ENCODE results near the gene CDH4.

CDH4 gene

DNA sequence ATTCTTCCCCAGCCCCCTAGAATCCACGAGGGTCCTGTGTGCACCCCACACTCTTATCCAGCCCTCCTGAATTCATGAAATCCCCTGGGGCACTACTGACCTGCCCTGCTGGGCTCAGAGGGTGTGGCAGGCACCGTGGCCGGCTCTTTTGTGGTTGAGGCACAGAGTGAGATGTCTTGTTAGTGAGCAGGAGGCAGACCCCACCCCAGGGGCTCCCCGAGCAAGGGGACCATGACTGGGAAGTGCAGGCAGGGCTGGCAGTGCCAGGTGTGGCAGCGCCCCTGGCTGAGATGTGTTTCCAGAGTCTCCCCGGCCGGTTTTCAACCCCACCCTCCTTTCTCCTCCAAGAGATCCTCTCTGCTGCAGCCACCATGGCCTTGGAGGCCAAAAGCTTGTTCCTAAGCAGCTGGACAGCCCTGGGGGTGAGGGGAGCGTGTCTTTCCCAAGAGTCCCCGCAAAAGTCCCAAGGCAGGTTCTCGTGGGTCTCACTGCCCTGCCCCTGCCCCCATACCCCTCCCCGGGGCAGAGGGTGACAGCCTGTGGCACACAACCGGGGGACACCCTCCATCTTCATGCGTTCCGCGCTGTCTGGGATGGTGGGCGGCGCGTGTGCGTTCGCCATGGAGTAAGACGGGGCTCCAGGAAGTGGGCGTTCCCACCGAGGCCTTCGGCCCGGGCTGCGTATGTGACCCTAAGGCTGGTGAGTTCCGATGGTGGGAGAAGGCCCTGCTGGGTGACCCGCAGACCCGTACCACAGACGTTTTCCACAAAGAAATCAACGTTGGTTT lies 604.8 kb downstream of the CDH4 start:
- no peaks in the 10 kb centered on the region for H3K9me3 ChIP-seq (replicated peaks; ENCODE audit: low read length)
- H3K9ac ChIP-seq (ENCODE audit: low read depth, low read length) = no peak overlapping the region
- no peaks in the 10 kb centered on the region for H3K36me3 ChIP-seq (ENCODE audit: insufficient read depth, low read length)
- no peak overlapping the region for H3K4me3 ChIP-seq (ENCODE audit: low read length)
- no peak overlapping the region for H3K4me2 ChIP-seq (ENCODE audit: low read length)
- no peaks in the 10 kb centered on the region for H3K27me3 ChIP-seq (ENCODE audit: control insufficient read depth, insufficient read depth, low read length)
- no peaks in the 10 kb centered on the region for H3K4me1 ChIP-seq (ENCODE audit: control insufficient read depth, insufficient read depth, low read length)

DNA sequence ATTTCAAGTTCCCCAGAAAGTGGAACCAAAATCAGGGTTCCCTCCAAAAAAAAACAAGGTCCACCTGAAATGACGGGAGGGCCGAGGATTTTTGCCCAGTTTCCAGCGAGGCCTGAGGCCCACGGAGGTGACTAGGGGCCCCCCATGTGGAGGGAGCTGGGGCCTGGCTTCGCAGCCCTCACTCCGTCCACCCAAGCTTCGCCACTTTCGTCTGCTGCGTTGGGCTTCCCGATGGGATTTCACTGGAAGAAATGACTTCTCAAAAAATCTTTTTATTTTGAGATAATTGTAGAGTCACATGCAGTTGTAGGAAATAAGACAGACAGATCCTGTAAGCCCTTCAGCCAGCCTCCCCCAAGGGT lies 605.3 kb downstream of the CDH4 start:
- no peaks in the 10 kb centered on the region for H3K27me3 ChIP-seq (ENCODE audit: control insufficient read depth, insufficient read depth, low read length)
- H3K4me3 ChIP-seq (ENCODE audit: low read length) = no peak overlapping the region
- no peaks in the 10 kb centered on the region for H3K4me1 ChIP-seq (ENCODE audit: control insufficient read depth, insufficient read depth, low read length)
- H3K36me3 ChIP-seq (ENCODE audit: insufficient read depth, low read length) = no peaks in the 10 kb centered on the region
- no peak overlapping the region for H3K4me2 ChIP-seq (ENCODE audit: low read length)
- no peak overlapping the region for H3K9ac ChIP-seq (ENCODE audit: low read depth, low read length)
- no peaks in the 10 kb centered on the region for H3K9me3 ChIP-seq (replicated peaks; ENCODE audit: low read length)

DNA sequence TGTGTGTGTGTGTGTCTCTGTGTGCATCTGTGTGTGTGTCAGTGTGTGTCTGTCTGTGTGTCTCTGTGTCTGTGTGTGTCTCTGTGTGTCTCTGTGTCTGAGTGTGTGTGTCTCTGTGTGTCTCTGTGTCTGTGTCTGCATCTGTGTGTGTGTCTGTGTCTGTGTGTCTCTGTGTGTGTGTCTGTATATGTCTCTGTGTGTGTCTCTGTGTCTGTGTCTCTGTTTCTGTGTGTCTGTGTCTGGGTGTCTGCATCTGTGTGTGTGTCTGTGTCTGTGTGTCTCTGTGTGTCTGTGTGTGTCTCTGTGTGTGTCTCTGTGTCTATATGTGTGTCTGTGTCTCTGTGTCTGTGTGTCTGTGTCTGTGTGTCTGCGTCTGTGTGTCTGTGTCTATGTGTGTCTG lies 605.8 kb downstream of the CDH4 start:
- Histone ChIP-seq H3K9me3 (replicated peaks; ENCODE audit: low read length) (no peaks in the 10 kb centered on the region), H3K36me3 (ENCODE audit: insufficient read depth, low read length) (no peaks in the 10 kb centered on the region), H3K4me2 (ENCODE audit: low read length) (no peak overlapping the region), H3K4me1 (ENCODE audit: control insufficient read depth, insufficient read depth, low read length) (no peaks in the 10 kb centered on the region), H3K9ac (ENCODE audit: low read depth, low read length) (no peak overlapping the region), H3K27me3 (ENCODE audit: control insufficient read depth, insufficient read depth, low read length) (no peaks in the 10 kb centered on the region), H3K4me3 (ENCODE audit: low read length) (no peak overlapping the region)

DNA sequence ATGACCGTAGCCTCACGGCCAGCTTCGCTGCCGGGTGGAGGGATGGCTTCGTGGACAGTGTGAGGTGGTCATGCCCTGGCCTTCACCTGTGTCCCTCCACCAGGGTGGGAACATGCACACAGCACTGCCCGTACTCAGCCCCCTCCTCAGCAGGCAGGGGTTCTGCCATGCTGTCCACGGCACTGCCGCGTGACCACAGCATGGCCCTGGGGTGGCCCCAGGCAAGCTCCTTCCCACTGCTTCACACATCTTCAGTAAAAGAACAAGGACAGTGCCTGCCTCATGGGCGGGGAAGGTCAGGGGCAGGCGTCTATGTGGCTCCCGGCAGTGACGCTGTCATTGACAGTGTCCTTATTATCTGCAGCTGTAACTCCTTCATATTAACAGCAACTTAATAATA lies 607.7 kb downstream of the CDH4 start:
- Histone ChIP-seq H3K9ac (ENCODE audit: low read depth, low read length) (no peak overlapping the region), H3K4me2 (ENCODE audit: low read length) (no peak overlapping the region), H3K27me3 (ENCODE audit: control insufficient read depth, insufficient read depth, low read length) (no peaks in the 10 kb centered on the region), H3K36me3 (ENCODE audit: insufficient read depth, low read length) (no peaks in the 10 kb centered on the region), H3K4me1 (ENCODE audit: control insufficient read depth, insufficient read depth, low read length) (no peaks in the 10 kb centered on the region), H3K4me3 (ENCODE audit: low read length) (no peak overlapping the region), H3K9me3 (replicated peaks; ENCODE audit: low read length) (no peaks in the 10 kb centered on the region)

DNA sequence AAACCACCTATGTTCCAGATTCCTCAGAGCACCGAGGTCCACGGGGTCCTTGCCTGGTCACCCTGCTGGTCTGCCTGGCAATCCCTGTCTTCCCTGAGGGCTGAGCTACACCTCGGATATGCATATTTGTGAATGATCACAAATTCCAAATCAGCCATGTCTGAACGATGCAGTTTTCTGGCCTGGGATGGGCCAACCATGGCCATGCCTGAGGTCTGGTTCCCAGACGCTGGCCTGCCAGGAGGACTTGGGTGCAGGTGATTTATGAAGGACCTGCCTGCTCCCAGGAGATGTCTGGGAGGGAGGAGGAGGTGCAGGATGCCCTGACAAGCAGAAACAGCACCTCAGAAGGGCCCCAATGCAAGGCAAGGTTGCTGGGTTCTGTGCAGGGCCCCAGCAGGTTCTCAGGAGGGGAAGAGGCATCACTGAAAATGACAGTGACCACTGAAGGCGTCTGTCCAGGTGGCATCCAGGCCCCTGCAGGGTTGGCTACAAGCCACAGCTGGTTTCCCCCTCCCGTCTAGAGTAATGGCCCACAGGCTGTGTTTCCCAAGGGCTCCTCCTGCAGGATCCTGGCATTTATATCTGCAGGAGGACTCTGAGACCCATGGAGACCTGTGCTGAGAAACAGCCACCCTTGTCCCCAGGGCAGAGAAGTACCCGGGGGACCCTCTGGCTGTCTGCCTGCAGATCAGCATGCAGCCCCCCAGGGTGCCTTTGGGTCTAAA lies 608.4 kb downstream of the CDH4 start:
- H3K4me3 ChIP-seq (ENCODE audit: low read length) = no peak overlapping the region
- H3K27me3 ChIP-seq (ENCODE audit: control insufficient read depth, insufficient read depth, low read length) = no peaks in the 10 kb centered on the region
- no peaks in the 10 kb centered on the region for H3K4me1 ChIP-seq (ENCODE audit: control insufficient read depth, insufficient read depth, low read length)
- H3K36me3 ChIP-seq (ENCODE audit: insufficient read depth, low read length) = no peaks in the 10 kb centered on the region
- H3K9ac ChIP-seq (ENCODE audit: low read depth, low read length) = no peak overlapping the region
- H3K4me2 ChIP-seq (ENCODE audit: low read length) = no peak overlapping the region
- H3K9me3 ChIP-seq (replicated peaks; ENCODE audit: low read length) = no peaks in the 10 kb centered on the region

DNA sequence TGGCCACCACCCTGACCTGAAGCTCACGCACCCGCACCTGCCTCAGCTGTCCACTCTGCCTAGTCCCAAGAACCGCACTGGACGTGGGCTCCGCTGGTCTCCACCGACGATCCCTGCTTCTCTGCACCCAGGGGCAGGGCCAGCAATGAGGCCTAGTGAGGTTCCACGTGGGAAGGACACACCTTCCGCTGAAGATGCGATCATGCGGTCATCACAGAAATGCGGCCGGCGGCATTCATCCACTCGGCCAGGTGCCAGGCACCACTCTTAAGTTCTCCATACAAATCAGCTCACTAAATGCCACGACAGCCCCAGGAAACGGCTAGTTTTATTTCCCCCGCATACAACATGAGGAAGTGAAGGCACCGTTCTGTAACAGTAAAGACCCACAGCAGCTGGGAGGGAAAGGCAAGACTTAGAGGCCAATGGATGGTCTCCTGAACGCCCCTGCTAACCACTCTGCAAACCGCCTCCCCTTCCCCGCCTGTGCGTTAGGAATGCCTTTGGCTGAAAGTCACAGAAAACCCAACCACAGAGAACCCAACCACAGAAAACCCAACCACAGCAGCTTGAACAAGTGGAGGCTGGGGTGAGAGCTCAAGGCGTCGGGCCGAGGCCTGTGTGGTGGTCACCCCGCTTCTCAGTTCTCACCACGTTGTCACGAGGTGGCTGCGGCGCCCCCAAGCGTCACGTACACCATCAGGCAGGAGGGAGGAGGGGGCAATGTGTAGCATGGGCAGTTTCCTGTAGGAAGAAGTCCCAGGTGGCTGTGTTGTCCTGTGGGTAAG lies 609.2 kb downstream of the CDH4 start:
- Histone ChIP-seq H3K9ac (ENCODE audit: low read depth, low read length) (no peak overlapping the region), H3K4me3 (ENCODE audit: low read length) (no peak overlapping the region), H3K36me3 (ENCODE audit: insufficient read depth, low read length) (no peaks in the 10 kb centered on the region), H3K4me2 (ENCODE audit: low read length) (no peak overlapping the region), H3K9me3 (replicated peaks; ENCODE audit: low read length) (no peaks in the 10 kb centered on the region), H3K27me3 (ENCODE audit: control insufficient read depth, insufficient read depth, low read length) (no peaks in the 10 kb centered on the region), H3K4me1 (ENCODE audit: control insufficient read depth, insufficient read depth, low read length) (no peaks in the 10 kb centered on the region)

DNA sequence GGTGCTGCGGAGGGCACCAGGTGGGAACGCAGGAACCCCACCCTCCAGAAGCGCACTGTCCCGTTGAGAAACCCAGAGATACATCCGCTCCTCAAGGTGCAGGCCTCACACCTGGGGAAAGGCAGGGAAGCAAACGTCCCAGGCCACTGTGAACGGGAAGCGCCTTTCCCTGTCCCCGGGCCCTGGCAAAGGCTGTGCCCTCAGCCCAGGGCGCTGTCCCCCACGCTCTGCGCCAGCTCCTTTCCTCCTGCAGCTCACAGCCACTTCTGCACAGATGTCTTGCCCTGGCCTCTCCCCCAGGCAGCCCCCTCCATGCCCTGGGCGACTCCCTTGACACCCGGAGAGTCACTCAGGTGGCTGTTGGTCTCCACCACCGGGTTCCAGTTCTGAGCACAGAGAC lies 609.8 kb downstream of the CDH4 start:
- no peaks in the 10 kb centered on the region for H3K9me3 ChIP-seq (replicated peaks; ENCODE audit: low read length)
- no peak overlapping the region for H3K4me2 ChIP-seq (ENCODE audit: low read length)
- no peaks in the 10 kb centered on the region for H3K36me3 ChIP-seq (ENCODE audit: insufficient read depth, low read length)
- no peak overlapping the region for H3K9ac ChIP-seq (ENCODE audit: low read depth, low read length)
- H3K4me3 ChIP-seq (ENCODE audit: low read length) = no peak overlapping the region
- H3K27me3 ChIP-seq (ENCODE audit: control insufficient read depth, insufficient read depth, low read length) = no peaks in the 10 kb centered on the region
- H3K4me1 ChIP-seq (ENCODE audit: control insufficient read depth, insufficient read depth, low read length) = no peaks in the 10 kb centered on the region

DNA sequence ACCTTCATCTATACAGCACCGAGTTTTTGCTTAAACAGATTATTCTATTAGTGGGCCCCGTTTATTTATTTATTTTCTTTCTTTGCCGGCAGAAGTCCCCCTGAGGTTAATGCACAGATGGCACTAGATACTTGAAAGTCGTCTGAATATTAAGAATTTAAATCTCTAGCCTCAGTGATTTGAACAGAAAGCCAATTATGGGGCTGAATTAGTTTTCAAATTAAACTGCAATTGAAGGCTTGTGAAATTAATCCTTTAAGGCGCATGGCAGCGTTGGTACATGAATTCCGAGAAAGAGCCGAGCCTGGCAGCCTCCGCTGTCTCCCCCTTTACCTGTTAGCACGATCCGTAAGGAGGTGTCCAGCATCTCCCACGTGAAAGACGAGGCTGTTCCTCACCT lies 610.8 kb downstream of the CDH4 start:
- no peak overlapping the region for H3K4me3 ChIP-seq (ENCODE audit: low read length)
- no peaks in the 10 kb centered on the region for H3K27me3 ChIP-seq (ENCODE audit: control insufficient read depth, insufficient read depth, low read length)
- H3K4me1 ChIP-seq (ENCODE audit: control insufficient read depth, insufficient read depth, low read length) = no peaks in the 10 kb centered on the region
- H3K4me2 ChIP-seq (ENCODE audit: low read length) = no peak overlapping the region
- H3K9ac ChIP-seq (ENCODE audit: low read depth, low read length) = no peak overlapping the region
- H3K36me3 ChIP-seq (ENCODE audit: insufficient read depth, low read length) = no peaks in the 10 kb centered on the region
- H3K9me3 ChIP-seq (replicated peaks; ENCODE audit: low read length) = no peaks in the 10 kb centered on the region

DNA sequence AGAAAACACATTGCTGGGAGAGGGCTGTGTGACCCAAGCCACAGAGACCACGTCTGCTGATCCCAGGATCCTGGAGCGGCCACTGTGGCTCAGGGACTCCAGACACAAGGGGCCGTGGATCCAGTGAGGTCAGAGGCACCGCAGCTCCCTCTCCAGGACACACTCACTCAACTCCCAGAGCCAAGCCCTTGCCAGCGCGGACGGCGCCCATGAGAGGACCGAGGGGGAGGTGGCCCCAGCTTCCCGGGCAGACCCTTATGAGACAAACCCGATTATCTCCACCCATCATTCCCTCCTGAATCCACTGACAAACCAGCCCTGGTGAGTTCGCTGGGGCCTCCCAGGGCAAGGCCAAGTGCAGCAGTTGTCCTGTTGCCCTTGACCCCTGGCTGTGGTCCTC lies 612.4 kb downstream of the CDH4 start:
- Histone ChIP-seq H3K9ac (ENCODE audit: low read depth, low read length) (no peak overlapping the region), H3K4me2 (ENCODE audit: low read length) (no peak overlapping the region), H3K9me3 (replicated peaks; ENCODE audit: low read length) (no peaks in the 10 kb centered on the region), H3K36me3 (ENCODE audit: insufficient read depth, low read length) (no peaks in the 10 kb centered on the region), H3K27me3 (ENCODE audit: control insufficient read depth, insufficient read depth, low read length) (no peaks in the 10 kb centered on the region), H3K4me1 (ENCODE audit: control insufficient read depth, insufficient read depth, low read length) (no peaks in the 10 kb centered on the region), H3K4me3 (ENCODE audit: low read length) (no peak overlapping the region)

DNA sequence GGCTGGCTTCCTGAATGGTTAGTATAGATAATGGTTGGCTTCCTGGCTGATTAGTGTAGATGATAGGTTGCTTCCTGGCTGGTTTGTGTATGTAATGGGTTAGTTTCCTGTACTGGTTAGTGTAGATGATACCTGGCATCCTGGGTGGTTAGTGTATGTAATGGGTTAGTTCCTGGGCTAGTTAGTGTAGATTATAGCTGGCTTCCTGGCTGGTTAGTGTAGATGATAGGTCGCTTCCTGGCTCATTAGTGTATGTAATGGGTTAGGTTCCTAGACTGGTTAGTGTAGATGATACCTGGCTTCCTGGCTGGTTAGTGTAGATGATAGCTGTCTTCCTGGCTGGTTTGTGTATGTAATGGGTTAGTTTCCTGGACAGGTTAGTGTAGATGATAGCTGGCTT lies 613.3 kb downstream of the CDH4 start:
- H3K9me3 ChIP-seq (replicated peaks; ENCODE audit: low read length) = peaks cover 2% of the 10 kb centered on the region
- H3K4me3 ChIP-seq (ENCODE audit: low read length) = no peak overlapping the region
- no peak overlapping the region for H3K4me2 ChIP-seq (ENCODE audit: low read length)
- no peak overlapping the region for H3K9ac ChIP-seq (ENCODE audit: low read depth, low read length)
- H3K36me3 ChIP-seq (ENCODE audit: insufficient read depth, low read length) = no peaks in the 10 kb centered on the region
- H3K4me1 ChIP-seq (ENCODE audit: control insufficient read depth, insufficient read depth, low read length) = no peaks in the 10 kb centered on the region
- no peaks in the 10 kb centered on the region for H3K27me3 ChIP-seq (ENCODE audit: control insufficient read depth, insufficient read depth, low read length)

DNA sequence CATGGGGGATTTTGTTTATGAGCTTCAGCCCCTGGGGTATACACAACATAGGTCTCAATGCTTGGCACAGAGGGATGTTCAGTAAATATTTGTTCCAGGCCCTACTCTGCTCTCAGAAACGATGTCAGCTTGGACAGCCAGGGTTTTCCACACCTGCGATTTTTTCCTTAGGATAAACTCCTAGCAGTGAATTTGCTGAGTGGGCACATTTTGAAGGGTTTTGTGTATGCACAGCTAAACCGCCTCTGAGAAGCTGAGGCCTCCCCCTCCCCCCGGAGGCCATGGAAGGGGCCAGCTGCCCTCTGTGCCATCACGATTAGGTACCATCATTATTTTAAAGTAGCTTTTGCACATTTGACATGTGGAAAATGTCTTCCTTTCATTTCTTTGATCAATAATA lies 614.1 kb downstream of the CDH4 start:
- no peaks in the 10 kb centered on the region for H3K36me3 ChIP-seq (ENCODE audit: insufficient read depth, low read length)
- H3K4me3 ChIP-seq (ENCODE audit: low read length) = no peak overlapping the region
- H3K9me3 ChIP-seq (replicated peaks; ENCODE audit: low read length) = peaks cover 6% of the 10 kb centered on the region
- H3K9ac ChIP-seq (ENCODE audit: low read depth, low read length) = no peak overlapping the region
- H3K4me2 ChIP-seq (ENCODE audit: low read length) = no peak overlapping the region
- no peaks in the 10 kb centered on the region for H3K4me1 ChIP-seq (ENCODE audit: control insufficient read depth, insufficient read depth, low read length)
- no peaks in the 10 kb centered on the region for H3K27me3 ChIP-seq (ENCODE audit: control insufficient read depth, insufficient read depth, low read length)
